GM21576 (cell line): ENCODE measurements around the gene KISS1.

Experiments used
- ATAC-seq: cut with Tn5 transposase; IDR thresholded peaks from one replicate; pipeline ENCODE4 v1.9.1; 2021; ENCODE audit warnings: mild to moderate bottlenecking, moderate library complexity; ENCODE audit not compliant: unreplicated experiment

KISS1 gene

DNA sequence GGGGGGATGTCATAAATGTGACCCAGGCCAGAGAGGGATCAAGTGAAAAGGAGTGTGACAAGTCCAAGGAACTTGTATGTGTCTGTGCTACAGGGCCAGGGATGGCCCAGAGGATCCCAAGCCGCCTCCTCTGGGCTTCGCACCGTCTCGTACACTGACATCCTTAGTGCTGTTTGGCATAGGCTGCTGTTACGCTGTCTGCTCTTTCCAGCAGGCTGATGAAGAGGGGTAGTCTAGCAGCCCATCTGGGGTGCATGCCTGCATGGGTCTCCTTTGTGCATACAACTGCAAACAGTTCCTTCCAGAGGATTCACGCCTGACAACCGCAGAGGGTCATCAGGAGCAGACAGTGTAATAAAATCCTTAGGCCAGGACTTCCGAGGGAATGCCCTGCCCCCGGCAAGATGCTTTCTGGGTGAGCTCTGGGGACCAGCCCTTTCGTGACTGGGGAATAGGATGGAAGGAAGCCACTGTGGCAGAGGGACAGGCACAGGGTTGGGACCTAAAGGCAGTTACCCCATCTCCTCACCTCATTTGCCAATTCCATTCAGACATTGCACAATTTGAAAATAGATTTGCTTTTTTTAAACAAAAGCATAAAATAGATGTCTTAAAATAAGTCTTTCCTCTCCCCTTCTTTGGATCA is 23.8 kb upstream of the KISS1 start:
- ATAC-seq = no peak

DNA sequence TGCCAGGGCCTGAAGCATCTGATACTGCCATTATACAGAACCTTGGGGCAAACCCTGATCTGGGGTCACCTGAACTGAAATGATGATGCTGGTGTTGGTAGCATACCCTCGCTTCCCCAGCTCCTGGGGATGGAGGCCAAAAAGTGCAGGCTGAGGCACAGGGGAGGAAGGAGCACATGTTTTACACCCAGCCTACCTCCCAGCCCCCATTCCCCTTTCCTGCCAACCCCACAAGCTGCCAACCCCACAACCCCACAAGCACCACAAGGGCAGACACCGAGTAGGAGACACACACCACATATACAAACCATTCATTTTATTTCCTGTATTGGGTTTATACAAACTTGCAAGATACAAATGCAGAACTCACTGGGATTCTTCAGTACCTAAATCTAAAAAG is 22.3 kb upstream of the KISS1 start:
- ATAC-seq = no peak

DNA sequence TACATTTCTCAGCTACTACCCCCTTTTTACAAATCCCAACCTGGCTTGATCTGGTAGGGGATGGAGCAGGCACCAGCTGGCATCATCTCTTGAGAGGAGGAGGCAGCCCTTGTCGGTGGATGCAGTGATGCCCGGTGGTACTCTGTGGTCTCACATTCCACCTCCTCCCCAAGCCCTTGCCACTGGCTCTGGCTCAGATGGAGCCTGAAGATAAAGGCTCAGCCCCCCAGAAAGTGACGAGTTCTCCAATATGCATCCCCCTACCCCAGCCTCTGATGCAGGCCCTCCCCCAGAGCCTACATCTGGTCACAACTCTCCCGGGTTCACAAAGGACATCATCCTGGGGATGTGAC is 21.3 kb upstream of the KISS1 start:
- no peak for ATAC-seq

GRCh38 chr1:204216880-204217647 is 20.8 kb upstream of the KISS1 start:
- ATAC-seq = no peak

- ATAC-seq = no peak
Measured at GRCh38 chr1:204216236-204216635, 19.9 kb upstream of the KISS1 start.

DNA sequence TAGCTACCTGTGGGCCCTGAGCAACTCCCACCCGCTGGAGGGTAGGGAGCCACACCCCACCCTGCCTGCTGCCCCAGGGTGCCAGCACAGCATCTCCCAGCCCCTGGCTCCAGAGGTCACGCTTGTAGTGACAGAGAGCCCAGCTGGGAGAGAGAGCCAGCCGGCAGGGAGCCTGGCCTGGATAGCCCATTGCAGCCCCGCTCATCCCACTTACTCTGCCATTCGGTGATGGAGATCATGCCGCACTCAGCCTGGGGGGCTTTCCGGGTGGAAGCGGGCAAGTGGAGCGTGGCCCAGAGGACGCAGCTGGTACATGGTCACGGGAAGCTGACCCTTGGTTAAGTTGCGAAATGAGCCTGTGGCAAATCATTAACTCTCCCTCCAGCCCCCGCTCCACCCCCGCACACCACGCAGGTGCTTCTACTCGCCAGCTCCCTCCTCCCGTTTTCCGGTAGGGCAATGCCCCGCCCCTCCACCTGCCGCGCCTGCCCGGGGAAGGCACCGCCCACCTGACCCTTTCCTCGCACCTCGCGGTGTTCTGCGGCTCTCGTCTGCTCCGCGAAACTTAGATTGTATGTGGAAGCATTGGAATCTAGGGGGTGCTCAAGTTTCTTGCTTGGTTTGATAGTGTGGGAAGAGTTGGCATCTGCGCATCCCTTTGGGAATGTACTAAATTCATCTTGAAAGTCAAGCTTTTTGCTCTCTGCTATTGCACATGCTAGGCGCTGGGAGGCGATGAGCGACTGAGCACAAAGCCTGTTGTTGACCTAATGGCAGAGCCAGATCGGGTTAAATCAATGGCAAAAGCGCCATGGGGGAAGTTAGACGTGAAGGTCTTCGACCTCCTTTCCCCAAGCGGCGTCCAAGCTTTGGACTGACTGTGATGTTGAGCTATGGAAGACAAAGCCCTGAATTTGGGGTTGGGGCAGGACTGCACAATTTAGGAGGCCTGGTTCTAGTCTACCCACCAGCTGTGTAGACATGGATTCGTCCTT is 17.7 kb upstream of the KISS1 start, which contains the start of gene GOLT1A:
Gene GOLT1A (minus strand): TSS at position 321 of the 995 bp plus-strand sequence. CDS start 82 bp downstream, at position 239.
- peak; percentile 57 for ATAC-seq

DNA sequence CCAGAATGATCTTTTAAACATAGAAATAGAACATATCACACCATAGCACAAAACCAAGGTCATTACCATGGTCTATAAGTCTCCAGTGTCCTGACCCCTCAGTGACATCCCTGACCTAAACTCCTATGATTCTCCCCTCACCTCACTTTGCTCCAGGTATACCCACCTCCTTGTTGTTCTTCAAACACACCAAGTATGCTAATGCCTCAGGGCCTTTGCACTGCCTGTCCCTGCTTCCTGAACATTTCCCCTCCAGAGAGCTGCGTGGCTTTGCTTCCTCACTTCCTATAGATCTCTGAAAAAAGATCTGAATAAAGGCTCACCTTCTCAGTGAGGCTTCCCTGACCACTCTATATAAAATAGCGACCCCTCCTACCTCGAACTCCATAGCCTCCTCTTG is 16.4 kb upstream of the KISS1 start:
- no peak for ATAC-seq

GRCh38 chr1:204211046-204211445 is 14.8 kb upstream of the KISS1 start:
- no peak for ATAC-seq

GRCh38 chr1:204207136-204207616 is 10.9 kb upstream of the KISS1 start:
- ATAC-seq = peak; percentile 53

- no peak for ATAC-seq
Measured at GRCh38 chr1:204206121-204206520, 9.8 kb upstream of the KISS1 start.

DNA sequence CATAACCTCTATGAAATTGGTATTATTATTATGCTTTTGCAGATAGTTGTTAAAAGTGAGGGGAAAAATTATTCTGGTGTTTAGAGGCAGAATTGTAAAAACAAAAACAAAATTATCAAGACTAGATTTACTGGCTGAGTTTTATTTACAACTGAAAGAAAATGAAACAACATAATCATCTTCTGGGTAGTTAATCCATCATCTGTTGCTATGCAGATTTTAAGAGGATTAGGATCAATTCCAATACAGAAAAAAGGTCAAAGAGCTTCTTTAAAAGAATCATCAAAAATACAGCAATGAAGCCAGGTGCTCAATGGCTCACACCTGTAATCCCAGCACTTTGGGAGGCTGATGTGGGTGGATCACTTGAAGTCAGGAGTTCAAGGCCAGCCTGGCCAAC is 9.2 kb upstream of the KISS1 start:
- no peak for ATAC-seq

DNA sequence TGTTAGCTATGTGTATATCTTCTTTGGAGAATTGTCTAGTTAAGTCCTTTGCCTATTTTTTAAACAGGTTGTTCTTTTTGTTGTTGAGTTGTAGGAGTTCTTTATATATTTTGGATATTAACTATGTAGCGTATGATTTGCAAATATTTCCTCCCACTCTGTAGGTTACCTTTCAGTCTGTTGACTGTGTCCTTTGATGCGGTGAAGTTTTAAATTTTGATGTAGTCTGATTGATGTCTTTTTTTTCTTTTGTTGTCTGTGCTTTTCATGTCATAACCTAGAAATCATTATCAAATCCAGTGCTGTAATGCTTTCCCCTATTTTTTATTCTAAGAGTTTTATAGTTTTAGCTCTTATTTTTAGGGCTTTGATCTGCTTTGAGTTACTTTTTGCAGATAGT is 8.7 kb upstream of the KISS1 start:
- ATAC-seq = no peak

- ATAC-seq = no peak
Measured at GRCh38 chr1:204203206-204203767, 7.0 kb upstream of the KISS1 start.

DNA sequence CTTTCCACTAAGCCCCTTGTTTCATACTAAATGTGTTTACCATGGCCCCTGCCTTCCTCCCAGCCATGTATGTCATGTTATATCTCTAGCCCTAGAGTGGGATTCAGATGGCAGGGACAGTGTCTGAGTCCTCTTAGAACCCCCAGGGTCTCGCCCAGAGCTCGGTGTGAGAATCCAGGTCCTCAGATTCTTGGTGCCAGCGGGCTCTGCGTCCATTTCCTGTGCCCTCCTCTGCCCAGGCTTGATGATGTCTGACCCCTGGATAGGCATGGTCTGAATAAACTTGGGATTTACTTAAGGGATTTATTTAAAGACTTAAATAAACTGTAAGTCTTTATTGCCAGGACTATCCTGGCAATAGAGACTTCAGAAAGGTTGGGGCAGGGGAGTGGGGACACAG is 6.2 kb upstream of the KISS1 start:
- no peak for ATAC-seq

DNA sequence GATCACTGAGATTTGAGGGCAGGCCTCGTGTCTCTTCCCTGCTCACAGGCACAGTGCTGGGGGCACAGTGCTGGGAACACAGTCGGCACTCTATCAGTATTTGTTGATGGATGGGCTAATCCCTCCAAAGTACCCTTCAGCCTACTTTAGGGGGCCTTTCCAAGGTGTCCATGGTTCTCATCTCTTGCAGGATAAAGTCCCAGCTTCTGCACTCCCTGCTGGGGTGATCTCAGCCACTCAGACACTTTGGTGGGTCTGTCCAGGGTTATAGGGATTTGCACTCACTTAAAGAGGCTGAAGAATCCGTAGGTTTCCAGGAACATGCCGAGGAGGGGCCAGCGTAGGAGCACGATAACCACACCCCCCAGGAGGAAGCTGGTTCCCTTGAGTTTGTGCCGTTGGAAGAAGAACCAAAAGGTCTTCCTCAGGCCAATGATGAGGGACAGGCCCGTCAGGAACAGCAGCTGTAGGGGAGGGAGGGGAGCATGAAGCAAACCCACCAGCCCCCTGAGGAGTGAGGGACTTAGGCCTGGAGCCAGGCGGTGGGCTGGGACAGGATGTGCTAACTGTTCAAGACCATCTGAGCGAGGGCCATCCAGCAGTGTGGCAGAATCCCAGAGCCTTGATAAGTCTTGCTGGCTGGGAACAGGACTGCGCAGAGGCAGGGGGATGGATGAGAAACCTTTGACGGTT is 5.2 kb upstream of the KISS1 start:
- ATAC-seq = no peak

DNA sequence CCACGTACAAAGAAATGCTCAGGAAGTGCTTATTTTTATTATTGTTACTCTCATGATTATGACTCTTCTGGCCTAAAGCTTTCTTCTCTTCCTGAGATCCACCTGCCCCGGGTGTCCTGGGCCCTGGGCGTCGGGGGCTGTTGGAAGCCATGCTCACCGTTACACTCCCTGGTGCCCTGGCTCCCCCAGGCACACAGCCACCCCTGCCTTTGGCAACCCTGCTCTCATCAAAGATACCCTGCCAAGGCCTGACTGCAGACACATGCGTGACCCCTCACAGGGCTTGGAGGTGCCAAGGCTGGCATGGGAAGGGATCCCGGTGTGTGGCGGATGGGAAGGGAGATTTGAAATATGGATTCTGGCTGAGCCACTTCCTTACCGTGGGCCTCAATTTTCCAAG is 3.3 kb upstream of the KISS1 start:
- ATAC-seq = no peak

GRCh38 chr1:204198348-204199340 is 2.4 kb upstream of the KISS1 start:
- no peak for ATAC-seq

DNA sequence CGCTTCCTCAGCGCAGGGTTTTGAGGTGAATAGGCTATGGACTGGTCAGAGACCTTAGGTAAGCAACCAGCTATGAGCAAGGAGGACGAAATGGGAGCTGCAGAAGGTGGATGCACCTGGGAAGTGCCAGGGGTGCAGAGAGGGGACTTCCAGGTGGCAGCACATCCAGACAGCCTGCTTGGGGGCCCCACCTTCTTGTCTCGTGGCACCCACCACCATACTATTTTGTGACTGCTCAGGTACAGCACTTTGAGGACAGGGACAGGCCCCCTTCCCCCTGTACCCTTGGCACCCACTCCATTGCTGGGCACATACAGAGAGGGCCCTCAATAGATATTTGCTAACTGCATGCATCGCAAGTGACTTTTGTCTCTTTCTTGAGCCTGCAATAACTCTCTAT is 777 bp upstream of the KISS1 start:
- ATAC-seq = no peak

DNA sequence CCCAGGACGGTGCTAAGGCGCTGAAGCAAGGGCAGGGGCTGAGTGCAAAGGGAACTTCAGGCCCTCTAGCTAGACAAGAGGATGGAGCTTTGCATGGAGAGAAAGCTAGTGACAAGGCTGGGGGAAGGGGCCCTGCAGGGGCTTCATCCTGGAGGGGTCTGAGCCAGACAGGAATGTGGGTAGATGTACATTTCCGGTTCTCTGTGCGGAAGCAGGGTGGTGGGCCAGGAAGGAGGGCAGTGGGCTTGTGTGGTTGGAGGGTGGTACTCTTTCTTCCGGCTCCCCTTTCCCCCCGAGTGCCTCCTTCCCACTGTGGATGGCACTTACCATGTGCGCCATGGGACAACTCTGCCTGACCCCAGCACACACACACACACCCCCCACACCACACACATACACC is 1.5 kb downstream of the KISS1 start:
- no peak for ATAC-seq
